NCI-H82 treated with DMSO at 0.1 percent for 48 hours (cell line): ENCODE data around the gene PGAM1.
"Not testable (repeated sequence)": the region's sequence is repeated elsewhere in the genome, so short reads cannot be mapped to it uniquely, and the experiment has no call there.

Experiments used
- DNase-seq: peaks from one replicate; lab custom pipeline; 2025; ENCODE audit not compliant: unreplicated experiment; lab: John Stamatoyannopoulos, UW

The PGAM1 gene

GRCh38 chr10:97407211-97407951 is 18.6 kb upstream of the PGAM1 start:
- DNase-seq: peak; percentile 87

- DNase-seq: no peak
Measured at GRCh38 chr10:97407952-97408248, 18.1 kb upstream of the PGAM1 start.

GRCh38 chr10:97408496-97408992 is 17.4 kb upstream of the PGAM1 start:
- no peak for DNase-seq

- DNase-seq: no peak
Measured at GRCh38 chr10:97411406-97411805, 14.6 kb upstream of the PGAM1 start.

- DNase-seq: no peak
Measured at GRCh38 chr10:97412891-97413304, 13.1 kb upstream of the PGAM1 start.

GRCh38 chr10:97416565-97416964 is 9.4 kb upstream of the PGAM1 start:
- no peak for DNase-seq

GRCh38 chr10:97423757-97424098 is 2.3 kb upstream of the PGAM1 start:
- DNase-seq: not testable (repeated sequence)

- DNase-seq: no peak
Measured at GRCh38 chr10:97426776-97427570, 982 bp downstream of the PGAM1 start.

GRCh38 chr10:97427571-97428179 is 1.7 kb downstream of the PGAM1 start:
- no peak for DNase-seq

GRCh38 chr10:97428572-97428981 is 2.6 kb downstream of the PGAM1 start:
- no peak for DNase-seq

GRCh38 chr10:97434055-97434454 is 8.1 kb downstream of the PGAM1 start:
- DNase-seq: no peak

- DNase-seq: no peak
Measured at GRCh38 chr10:97434557-97434956, 8.6 kb downstream of the PGAM1 start.

- no peak for DNase-seq
Measured at GRCh38 chr10:97435211-97435610, 9.2 kb downstream of the PGAM1 start.

GRCh38 chr10:97442277-97442676 is 16.3 kb downstream of the PGAM1 start:
- DNase-seq: no peak

- no peak for DNase-seq
Measured at GRCh38 chr10:97444212-97444611, 18.2 kb downstream of the PGAM1 start.

GRCh38 chr10:97445357-97445721 is 19.3 kb downstream of the PGAM1 start:
- DNase-seq: no peak

- DNase-seq: peak; percentile 87
Measured at GRCh38 chr10:97445722-97446639, 20.0 kb downstream of the PGAM1 start, which contains the start of the genes EXOSC1 and ZDHHC16. TSS of gene EXOSC1 (minus strand) at chr10:97446006. CDS start at chr10:97445985, 21 bp downstream. TSS of gene ZDHHC16 (plus strand) at chr10:97446175. CDS start at chr10:97451676, 5,501 bp downstream.

GRCh38 chr10:97450828-97451227 is 24.8 kb downstream of the PGAM1 start:
- no peak for DNase-seq

- DNase-seq: no peak
Measured at GRCh38 chr10:97451605-97452004, 25.6 kb downstream of the PGAM1 start.

- DNase-seq: no peak
Measured at GRCh38 chr10:97452352-97452751, 26.4 kb downstream of the PGAM1 start.
